GM04504 (cell line): ENCODE results near the gene SLC16A12.

ENCODE experiments used
- DNase-seq: peaks from one replicate; pipeline ENCODE4 v3.0.0-alpha.2; 2012; ENCODE audit warnings: low read depth

The SLC16A12 gene

DNA sequence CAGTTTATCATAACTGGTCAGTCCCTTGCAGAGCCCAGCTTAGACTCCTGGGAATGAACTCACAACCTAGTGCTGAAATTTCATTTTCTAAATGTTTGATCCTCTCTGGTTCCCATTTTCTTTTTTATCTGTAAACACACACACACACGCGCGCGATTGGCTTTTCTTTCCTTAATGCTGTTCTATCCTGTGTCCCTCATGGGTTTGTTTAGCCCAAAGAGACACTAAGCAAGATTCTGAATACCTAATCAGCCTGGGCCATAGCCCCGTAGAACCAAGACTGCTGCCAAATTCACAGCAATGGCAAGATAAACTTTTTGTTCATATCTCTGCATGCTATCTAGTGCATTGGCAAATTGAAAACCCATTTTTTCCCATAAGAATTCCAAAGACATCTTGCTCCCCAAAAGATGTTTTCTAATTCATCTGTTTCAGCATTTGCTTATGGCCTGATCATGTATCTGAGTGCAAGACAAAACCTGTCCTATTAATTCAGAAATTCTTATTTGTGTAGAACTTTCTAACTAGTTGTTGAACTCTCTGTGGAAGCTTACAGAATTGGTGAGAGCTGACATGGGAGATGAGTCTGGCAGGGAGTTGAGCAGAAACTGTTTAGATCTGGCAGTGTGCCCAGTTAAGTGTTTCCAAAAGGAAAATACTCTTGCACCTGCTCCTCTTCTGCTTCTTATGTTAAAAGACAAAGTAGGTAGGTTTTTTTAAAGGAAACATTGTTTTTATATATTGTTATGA, 144.7 kb downstream of the SLC16A12 start:
- DNase-seq, result no peak

DNA sequence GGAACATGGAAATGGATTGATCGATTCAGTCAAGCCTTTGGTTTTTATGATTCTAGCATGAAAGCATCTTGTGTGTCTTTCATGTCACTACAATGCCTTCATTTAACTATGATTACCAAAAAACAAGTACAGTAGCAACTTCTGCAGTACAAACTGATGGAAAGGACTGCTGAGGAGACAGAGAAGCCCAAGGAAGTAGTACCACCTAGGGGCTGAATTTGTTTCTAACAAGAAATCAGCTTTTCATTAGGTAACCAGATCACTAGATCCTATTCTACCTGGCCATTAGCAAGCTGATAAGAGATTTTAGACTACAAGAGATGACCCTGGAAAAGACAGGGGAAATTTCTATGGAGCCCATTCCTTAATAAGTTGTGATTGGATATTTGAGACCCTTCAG, 146.1 kb downstream of the SLC16A12 start:
- DNase-seq, result no peak

DNA sequence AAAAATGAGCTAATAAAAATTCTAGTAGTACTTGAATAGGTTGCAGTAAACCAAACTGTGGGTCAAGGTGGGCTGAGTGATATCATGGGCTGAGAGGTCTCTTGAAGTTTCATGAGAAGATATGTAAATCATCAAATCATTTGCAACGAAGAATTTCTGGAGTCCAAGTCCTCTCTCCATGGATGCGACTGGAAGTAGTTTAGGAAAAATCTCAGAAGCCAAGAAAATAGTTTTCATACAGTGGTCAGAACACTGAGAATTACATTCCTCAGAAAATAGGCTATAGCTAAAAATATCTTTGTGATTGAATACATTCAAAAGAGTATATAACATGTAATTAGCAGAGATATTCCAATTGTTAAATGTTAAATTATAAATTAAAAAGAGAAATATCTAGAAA, 146.6 kb downstream of the SLC16A12 start:
- DNase-seq, result no peak

DNA sequence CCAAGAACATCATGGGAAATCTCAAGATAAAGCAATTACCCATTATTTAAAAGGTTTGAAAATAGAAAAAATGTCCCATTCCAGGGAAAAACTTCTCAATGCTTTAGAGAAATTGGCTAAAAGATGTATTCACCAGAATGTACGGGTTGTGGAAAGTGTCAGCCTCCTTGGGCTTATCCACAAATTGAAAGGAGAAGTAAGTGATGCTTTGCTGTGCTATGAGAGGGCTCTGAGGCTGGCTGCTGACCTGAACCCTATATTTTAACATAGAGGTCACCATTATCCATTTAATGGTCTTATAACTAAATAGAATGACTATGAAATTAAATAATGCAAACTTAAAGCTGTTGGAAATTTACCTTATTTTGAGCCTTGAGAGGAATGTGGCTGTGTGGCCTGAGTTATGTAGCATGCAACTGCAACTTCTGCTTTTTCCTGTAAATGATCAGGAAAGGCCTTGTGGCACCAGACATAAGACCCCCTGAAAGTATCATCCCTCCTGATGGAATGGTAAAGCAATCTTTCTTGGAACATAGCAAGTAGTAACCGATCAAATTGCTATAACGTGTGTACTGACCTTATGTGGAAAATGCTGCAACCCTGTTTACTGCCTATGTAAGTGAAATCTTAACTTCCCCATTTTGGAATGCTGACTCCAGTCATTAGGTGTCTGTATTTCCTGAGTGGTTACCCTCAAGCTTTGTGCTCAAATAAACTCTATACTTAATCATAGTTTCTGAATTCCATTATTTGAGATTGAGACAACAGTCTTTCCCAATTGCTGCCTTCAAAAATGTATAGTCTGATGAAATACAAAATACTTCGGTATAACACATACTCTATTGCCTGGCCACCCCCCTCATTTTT, 150.7 kb downstream of the SLC16A12 start:
- DNase-seq, result no peak

DNA sequence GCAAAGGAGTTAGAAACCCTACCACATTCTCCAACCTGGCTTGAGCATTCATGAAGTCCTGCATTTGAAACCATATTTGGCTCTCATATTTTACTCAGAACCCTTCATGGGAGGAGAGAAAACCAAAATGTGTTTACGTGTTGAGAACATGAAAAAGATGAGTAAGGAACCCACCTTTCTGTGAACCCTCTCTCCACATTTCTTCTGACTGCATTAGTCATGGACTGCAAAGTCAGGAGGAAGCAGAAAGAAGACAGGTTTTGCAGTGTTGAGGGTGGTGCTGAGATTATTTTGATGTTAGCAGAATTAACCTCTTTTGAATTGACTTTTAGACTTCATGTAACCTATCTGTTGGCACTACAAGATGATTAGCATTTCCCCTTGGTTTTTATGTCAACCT, 152.6 kb downstream of the SLC16A12 start:
- no peak for DNase-seq
